ENCODE results near the gene PROM1. TPM values are rescaled to one million over a fixed set of nuclear protein-coding genes. Genes with fewer than 3 reads are reported as not detected.

The PROM1 gene
- total and polyA plus RNA-seq, 11 donors: 1.5 to 30.5 (median 6.0) TPM

GRCh38 chr4:16079046-16079445 is 4.8 kb downstream of the PROM1 start:
- Histone ChIP-seq H3K36me3 (no peaks in the 10 kb centered on the region), H3K9me3 (no peaks in the 10 kb centered on the region), H3K4me3 (no peak overlapping the region), H3K27me3 (peaks cover 11 to 50% (median 25%) of the 10 kb centered on the region in 9 donors), H3K27ac (no peak overlapping the region), H3K4me1 (peaks cover 0 to 30% (median 19%) of the 10 kb centered on the region in 12 donors)
- DNase-seq (no peak), ATAC-seq (no peak)
- intact Hi-C loops (cut with DNase I): no loop called here
- 78 to 84% (median 81%) methylated on average over 1 of the region's 1 CpG for WGBS, 4 donors
- TF ChIP-seq CTCF (IDR thresholded peaks at IDR 0.05) (no peak), POLR2A (IDR thresholded peaks at IDR 0.05) (no peak)

DNA sequence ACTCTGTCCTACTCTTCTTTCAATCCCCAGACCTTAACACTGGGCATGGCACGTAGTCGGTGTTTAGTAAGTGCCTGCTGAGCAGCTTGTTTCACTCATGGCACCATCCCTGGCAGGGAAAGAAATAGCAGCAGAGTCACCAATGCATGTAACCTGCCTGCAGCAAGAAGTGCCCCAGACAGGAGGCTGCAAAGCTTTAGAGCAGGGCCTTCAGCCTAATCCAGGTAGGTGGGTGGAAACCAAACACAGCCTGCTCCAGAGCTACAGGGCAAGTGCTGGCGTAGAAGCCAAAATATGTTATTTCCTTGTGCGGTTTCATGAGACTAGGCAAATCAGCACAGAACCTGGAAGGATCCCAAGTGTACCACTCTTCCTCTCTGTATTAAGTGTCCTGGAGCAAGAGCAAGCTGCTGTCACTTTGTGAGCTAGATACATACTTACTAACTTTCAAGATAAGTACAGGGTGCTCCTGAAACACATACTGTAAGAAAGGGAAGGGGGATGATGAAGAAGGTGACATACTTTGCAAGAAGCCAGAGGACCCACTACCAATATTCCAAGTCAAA is 5.5 kb downstream of the PROM1 start:
- intact Hi-C loops (cut with DNase I): no loop called here
- no peaks in the 10 kb centered on the region for H3K9me3 ChIP-seq
- WGBS, 4 donors: 54 to 73% (median 60%) methylated on average over 2 to 4 of the region's 4 CpGs
- H3K27ac ChIP-seq: no peak overlapping the region
- peaks cover 0 to 29% (median 13%) of the 10 kb centered on the region in 12 donors for H3K4me1 ChIP-seq
- H3K4me3 ChIP-seq: no peak overlapping the region
- peaks cover 4 to 43% (median 18%) of the 10 kb centered on the region in 9 donors for H3K27me3 ChIP-seq
- no peak for DNase-seq
- H3K36me3 ChIP-seq: no peaks in the 10 kb centered on the region
- ATAC-seq: peak in 3 of 4 donors; percentile 18 to 56 (median 29)
- TF ChIP-seq POLR2A (IDR thresholded peaks at IDR 0.05): no peak
- TF ChIP-seq CTCF (IDR thresholded peaks at IDR 0.05): no peak

DNA sequence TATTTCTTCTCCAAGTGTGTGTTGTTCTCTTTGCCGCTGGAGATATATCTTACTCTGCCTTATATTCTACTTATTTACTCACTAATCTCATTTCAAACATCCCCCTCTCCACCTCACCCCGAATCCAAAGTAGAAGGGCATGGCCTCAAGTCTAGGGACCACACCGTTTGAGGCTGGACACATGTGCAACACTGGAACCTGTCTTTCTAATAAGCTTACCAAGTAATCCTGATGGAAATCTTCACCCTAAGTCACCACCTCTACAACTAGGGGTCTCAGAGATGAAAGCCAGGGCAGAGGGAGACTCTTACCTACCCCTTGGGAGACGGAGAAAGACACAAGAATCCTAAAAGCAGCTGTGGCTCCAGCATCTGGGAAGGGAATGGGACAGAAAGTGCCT is 6.0 kb downstream of the PROM1 start:
- no peak for ATAC-seq
- H3K27ac ChIP-seq: no peak overlapping the region
- 69 to 72% (median 71%) methylated on average over 4 of the region's 4 CpGs for WGBS, 4 donors
- H3K4me3 ChIP-seq: no peak overlapping the region
- intact Hi-C loops (cut with DNase I): no loop called here
- H3K9me3 ChIP-seq: no peaks in the 10 kb centered on the region
- H3K36me3 ChIP-seq: no peaks in the 10 kb centered on the region
- H3K27me3 ChIP-seq: peaks cover 0 to 38% (median 13%) of the 10 kb centered on the region in 9 donors
- no peak for DNase-seq
- peaks cover 0 to 24% (median 9%) of the 10 kb centered on the region in 12 donors for H3K4me1 ChIP-seq
- no peak for TF ChIP-seq POLR2A (IDR thresholded peaks at IDR 0.05)
- no peak for TF ChIP-seq CTCF (IDR thresholded peaks at IDR 0.05)

- Histone ChIP-seq H3K9me3 (no peaks in the 10 kb centered on the region), H3K27ac (no peak overlapping the region), H3K27me3 (peaks cover 0 to 22% (median 8%) of the 10 kb centered on the region in 9 donors), H3K36me3 (no peaks in the 10 kb centered on the region), H3K4me3 (no peak overlapping the region), H3K4me1 (peaks cover 0 to 11% (median 0%) of the 10 kb centered on the region in 12 donors)
- 84 to 86% (median 85%) methylated on average over 8 of the region's 8 CpGs for WGBS, 4 donors
- intact Hi-C loops (cut with DNase I): no loop called here
- DNase-seq: no peak
- no peak for TF ChIP-seq CTCF (IDR thresholded peaks at IDR 0.05)
- TF ChIP-seq POLR2A (IDR thresholded peaks at IDR 0.05): no peak
- ATAC-seq: no peak
Measured at GRCh38 chr4:16075975-16076757, 7.7 kb downstream of the PROM1 start.

Data from heart left ventricle (tissue), 16 donors.